Measurements from ENCODE around the gene FMNL1.
A peak's percentile ranks its signal among the peaks of the same experiment; 100 is the strongest.

Gene FMNL1

DNA sequence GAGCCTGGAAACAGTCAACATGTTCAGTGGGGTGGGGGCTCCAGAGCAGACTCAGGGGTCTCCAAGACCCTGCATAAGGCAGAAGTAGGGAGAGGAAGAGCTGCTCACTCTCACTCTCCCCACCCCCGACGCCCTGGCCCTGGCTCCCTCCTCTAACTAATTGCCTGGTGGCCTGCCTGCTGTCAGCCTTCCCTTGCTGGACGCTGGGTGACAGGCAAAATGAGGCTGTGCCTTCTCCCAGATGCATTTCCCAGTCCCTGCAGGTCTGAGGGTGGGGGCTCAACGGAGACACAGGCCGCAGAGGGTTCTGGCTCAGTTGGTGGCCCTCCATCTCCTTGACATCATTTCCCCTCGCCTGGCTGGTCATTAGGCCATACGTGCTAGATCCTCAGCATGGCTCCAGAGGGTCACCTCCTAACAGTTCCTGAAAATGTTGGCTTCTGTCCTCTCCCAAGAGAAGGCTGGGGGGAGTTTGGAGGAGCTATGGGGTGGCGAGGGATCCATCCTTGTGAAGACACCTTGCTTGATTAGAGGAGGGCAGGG is 1.4 kb downstream of the FMNL1 start:
- no peak for DNase-seq (ENCODE audit: low spot score)
- H3K27ac ChIP-seq, result peak overlapping the region in 1 of 2 donors; percentile 73
- peak overlapping the region; percentile 74 for H3K4me3 ChIP-seq
- no peak for TF ChIP-seq CTCF (IDR thresholded peaks at IDR 0.05)

- peak overlapping the region; percentile 74 for H3K4me3 ChIP-seq
- H3K27ac ChIP-seq, result peak overlapping the region in 1 of 2 donors; percentile 73
- no peak for DNase-seq (ENCODE audit: low spot score)
- no peak for TF ChIP-seq CTCF (IDR thresholded peaks at IDR 0.05)
Observed at GRCh38 chr17:45223539-45224528, 2.1 kb downstream of the FMNL1 start.

GRCh38 chr17:45224671-45225050 is 3.0 kb downstream of the FMNL1 start:
- peak; percentile 73 for DNase-seq (ENCODE audit: low spot score)
- no peak for TF ChIP-seq CTCF (IDR thresholded peaks at IDR 0.05)
- Histone ChIP-seq H3K27ac (peak overlapping the region in 1 of 2 donors; percentile 73), H3K4me3 (peak overlapping the region; percentile 74)

DNA sequence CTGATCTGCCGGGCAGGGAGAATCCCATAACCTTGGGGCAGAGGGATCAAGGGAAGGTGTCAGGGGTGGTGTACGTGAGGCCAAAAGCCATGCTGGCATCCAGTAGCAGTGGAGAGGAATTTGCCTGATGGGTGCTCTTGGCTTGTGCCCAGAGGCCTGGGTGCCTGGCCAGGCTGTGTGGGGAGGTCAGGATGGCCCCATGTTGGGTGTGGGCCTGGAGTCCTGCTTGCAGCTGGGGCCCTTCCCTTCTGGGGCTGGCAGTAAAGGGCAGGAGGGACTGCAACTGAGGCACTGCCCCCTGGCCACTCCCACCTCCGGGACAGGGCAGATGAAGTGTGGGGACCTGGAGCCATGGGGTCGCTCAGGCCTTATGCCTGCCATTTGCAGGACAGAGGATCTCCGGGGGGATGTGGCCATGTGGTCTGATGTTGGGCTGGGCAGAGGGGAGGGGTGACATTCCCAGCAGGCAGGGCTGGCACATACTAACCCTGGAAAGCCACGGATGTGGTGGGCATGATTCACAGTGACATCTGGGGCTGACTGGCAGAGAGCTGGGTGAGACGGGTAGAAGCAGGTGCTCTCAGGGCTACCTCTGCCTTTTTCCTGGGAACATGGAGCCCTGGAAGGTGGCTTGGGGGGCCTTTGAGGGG is 3.5 kb downstream of the FMNL1 start:
- H3K27ac ChIP-seq, result peak overlapping the region in 1 of 2 donors; percentile 73
- no peak for DNase-seq (ENCODE audit: low spot score)
- peak overlapping the region; percentile 74 for H3K4me3 ChIP-seq
- TF ChIP-seq CTCF (IDR thresholded peaks at IDR 0.05), result no peak

GRCh38 chr17:45225964-45226530 is 4.4 kb downstream of the FMNL1 start:
- Histone ChIP-seq H3K4me3 (no peak overlapping the region), H3K27ac (peak overlapping the region in 1 of 2 donors; percentile 73)
- TF ChIP-seq CTCF (IDR thresholded peaks at IDR 0.05), result no peak
- peak; percentile 74 for DNase-seq (ENCODE audit: low spot score)

DNA sequence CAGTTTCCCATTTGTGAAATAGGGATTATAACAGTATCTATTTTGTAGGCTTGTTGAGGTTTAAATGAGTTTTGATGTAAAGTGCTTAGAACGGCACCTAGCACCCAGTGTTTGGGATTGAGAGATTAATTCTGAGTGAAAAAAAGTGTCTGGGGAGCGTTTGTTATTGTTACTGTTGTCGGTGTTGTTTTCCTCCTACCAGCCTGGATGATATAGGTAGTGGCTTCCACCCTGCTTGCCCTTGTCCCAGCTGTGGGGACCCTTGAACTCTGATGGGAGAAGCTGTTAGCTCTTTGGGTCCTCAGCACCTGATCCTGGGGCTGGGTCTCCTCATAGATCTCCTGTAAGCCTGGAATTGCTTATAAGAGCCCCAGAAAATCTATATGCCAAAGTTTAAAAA is 4.9 kb downstream of the FMNL1 start:
- Histone ChIP-seq H3K27ac (peak overlapping the region; percentile 38 to 73), H3K4me3 (no peak overlapping the region)
- TF ChIP-seq CTCF (IDR thresholded peaks at IDR 0.05), result no peak
- DNase-seq (ENCODE audit: low spot score), result no peak
